NCI-H748 treated with DMSO at 0.1 percent for 48 hours (cell line): ENCODE results near the gene SHISAL2A.

ENCODE experiments used
- DNase-seq: peaks from one replicate; lab custom pipeline; 2025; lab: John Stamatoyannopoulos, UW

The SHISAL2A gene

DNA sequence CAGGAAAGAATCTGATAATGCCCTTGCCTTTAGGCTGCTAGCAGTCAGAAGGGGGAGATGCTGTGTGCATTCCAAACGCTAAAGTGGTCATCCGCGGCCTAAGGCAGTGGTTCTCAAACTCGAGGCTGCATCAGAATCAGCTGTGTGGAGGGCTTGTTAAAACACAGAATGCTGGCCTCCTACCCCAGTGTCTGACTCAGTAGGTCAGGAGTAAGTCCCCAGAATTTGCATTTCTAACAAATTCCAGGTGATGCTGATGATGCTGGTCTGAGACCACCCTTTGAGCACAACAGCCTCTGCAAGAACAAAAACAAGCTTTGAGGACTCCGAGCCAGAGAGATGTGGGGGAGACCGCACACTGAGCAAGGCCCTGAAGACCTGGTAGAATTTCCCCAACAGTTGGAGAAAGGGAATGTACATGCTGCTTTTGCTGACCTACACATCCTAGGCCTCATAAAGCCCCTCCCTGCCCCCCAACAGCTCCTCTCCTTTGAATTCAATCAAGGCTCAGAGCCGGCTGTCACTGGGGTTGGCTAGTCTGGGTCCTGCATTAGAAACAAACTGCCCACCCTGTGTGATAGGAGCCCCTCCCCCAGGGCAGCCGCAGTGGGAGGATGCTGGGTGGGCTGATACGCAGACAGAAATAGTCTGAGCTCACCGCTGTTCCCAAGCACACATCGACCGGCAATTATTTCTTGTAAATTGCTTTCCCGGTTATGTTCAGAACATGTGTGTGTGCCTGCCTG, 27.1 kb downstream of the SHISAL2A start:
- DNase-seq = no peak

- DNase-seq = no peak
Measured at GRCh38 chr1:52660807-52661206, 27.8 kb downstream of the SHISAL2A start.

DNA sequence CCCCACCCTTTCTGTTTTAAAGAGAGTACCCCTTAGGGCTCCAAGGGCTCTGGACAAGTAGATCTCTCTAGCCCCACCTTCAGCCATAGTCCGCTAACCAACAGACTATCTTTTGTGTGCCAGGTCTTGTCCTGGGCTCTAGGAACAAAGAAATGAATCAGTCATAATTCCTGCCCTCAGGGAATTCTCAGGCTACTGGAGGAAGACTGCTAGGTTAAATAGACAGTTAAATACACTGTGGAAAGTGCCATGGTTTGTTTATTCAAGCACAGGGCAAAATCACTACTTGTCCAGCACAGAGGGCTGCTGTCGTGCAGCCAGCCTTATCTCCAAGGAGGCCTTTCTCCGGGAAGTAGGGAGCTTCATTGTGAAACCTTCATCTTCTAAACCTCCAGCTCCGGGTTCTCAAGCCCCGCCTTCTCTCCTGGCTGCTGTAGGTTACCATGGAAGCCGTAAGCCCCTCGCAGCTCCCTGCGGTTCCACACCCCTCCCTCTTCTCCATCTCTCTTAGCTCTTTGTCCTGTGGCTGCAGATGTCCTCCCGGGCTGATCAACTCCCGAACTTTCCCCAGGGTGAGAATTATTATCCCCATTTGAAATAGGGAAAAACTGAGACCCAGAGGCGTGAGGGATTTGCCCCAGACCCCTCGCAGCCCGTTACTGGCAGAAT, 29.8 kb downstream of the SHISAL2A start:
- no peak for DNase-seq

DNA sequence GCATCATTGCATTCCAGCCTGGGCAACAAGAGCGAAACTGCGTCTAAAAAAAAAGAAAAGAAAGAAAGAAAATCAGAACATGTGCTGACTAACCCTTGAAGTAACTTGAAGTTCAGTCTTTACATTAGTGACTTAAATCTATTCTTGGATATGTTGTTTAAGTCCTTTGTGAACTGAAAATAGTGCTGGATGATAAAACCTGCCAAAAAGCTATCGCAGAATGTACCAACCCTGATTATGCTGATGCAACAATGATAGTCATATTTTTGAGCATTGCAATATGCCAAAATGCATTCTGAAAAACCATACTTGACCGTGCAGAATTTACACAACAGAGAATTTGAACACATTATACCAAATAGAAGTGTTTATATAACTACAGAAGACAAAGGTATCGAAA, 30.7 kb downstream of the SHISAL2A start:
- no peak for DNase-seq

DNA sequence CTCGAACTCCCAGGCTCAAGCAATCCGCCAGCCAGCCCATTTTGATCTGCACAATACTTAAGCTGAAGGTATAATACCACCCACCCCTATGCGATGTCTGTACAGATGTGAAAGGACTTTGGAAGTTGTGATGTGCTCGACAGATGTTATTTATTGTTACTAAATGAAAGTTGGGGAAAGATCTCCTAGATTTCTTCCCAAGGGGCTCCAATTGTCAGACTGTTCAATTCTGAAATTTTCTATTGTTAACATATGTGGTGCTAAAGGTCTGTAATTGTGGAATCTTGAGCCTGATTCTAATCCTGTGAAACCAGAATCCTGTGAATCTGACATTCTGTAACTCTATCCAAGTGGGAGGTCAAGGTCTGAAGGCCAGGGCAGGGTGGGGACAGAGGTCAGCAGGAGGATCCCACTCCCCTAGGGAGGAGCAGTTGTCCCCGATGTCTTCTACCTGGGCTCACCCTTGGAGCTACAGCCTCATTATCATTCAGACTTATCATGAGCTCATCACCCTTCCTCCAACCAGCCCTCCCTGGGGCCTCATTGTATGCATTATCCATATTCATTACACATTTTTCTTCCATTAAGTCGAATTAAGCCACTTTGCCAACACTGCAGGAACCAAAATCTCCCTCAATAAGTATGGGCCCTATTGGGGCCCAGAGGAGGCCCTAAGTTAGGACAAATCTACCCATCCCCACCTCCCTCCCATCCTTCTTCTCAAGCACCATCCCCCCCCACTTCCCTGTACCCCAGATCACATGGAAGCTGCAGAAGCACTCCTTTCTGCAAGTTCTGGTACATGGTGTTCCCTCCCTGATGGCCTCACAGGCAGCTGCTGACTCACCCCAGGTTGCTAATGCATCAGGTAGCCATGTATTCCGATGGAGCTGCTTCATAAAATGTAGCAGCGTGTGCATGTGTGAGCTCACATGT, 32.3 kb downstream of the SHISAL2A start:
- DNase-seq = no peak

- no peak for DNase-seq
Measured at GRCh38 chr1:52667290-52667689, 34.3 kb downstream of the SHISAL2A start.

DNA sequence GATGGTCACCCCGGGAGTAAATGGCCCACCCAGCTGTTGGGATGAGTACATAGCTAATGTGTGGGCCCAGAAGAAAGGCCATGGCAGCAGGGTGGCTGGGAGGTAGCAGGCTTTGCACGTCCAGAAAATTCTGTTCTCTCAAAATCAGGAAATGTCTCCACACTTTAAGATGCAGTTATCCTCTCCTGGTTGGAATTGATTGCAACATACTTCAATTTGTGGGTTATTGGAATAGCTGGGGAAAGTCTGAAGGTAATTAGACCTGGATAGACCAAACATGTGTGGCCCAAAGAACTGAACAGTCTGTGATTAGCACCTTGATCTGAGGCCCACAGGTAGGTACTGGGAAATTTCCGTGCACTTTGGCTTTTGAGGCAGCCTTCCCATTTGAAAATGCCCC, 35.0 kb downstream of the SHISAL2A start:
- no peak for DNase-seq

- DNase-seq = no peak
Measured at GRCh38 chr1:52668711-52669110, 35.7 kb downstream of the SHISAL2A start.

DNA sequence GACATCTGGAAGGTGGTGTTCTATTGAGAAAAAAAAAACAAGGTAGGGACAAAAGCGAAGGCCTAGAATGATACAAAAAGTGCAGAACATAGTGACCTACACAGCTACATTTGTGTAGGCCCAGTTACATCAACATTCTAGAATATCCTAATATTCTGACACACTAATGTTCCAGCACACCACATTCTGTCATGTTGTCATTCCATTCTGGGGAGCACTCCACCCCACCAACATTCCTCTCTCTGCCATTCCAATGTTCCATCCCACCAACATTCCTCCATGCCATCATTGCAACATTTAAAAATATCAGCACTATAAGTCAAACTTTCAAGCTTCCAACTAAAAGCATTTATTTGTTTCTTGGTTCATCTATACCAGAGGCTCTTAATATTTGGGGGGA, 36.7 kb downstream of the SHISAL2A start:
- no peak for DNase-seq

GRCh38 chr1:52670604-52671003, 37.6 kb downstream of the SHISAL2A start:
- DNase-seq = no peak

- DNase-seq = no peak
Measured at GRCh38 chr1:52672946-52673345, 40.0 kb downstream of the SHISAL2A start.

DNA sequence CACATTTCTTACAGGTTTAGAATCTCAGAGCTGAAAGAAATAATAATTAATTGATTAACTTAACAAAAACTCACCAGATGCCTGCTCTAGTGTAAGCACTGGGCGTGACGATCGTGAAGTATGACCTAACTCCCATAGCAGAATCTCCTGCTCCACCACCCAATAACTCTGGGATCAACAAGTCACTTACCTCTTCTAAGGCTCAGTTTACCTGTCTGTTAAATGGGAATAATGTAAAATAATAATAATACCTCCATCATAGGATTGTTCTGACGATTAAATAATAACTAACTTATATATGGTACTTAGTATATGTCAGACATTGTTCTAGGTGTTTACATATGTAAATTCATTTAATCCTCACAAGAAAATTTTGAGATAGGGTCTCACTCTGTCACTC, 40.5 kb downstream of the SHISAL2A start:
- no peak for DNase-seq

DNA sequence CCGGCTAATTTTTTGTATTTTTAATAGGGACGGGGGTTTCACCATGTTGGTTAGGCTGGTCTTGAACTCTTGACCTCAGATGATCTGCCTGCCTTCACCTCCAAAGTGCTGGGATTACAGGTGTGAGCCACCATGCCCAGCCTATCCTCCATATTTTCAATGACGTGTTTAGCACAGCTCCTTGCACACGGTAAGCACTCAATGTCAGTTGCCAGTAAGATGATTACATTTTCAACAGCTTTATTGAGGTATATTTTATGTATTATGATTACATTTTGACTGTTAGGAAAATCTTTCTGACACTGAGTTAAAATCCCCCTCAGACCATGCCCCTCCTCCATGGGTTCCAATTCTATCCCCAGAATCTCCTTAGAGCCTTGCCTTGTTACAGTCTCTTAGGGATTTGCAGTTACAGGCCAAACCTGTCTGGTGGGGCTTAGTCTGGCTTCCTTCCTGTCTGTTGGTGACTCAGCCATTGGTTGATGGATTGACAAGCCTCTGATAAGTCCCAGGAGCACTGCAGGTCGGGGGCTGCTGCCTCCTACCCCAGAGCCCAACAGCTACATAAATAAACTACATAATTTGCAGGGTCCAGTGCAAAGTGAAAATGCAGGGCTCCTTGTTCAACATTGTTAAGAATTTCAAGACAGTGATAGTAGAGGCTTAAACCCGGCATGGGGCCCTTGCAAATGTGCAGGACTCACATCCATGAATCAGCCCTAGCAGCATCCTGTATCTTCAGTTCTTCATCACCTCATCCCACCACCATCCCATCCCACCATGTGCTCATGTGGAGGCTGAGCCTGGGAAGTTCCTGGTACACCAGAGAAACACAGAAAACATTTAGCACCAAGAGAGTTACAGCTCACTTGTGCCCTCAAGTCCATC, 41.8 kb downstream of the SHISAL2A start:
- no peak for DNase-seq

DNA sequence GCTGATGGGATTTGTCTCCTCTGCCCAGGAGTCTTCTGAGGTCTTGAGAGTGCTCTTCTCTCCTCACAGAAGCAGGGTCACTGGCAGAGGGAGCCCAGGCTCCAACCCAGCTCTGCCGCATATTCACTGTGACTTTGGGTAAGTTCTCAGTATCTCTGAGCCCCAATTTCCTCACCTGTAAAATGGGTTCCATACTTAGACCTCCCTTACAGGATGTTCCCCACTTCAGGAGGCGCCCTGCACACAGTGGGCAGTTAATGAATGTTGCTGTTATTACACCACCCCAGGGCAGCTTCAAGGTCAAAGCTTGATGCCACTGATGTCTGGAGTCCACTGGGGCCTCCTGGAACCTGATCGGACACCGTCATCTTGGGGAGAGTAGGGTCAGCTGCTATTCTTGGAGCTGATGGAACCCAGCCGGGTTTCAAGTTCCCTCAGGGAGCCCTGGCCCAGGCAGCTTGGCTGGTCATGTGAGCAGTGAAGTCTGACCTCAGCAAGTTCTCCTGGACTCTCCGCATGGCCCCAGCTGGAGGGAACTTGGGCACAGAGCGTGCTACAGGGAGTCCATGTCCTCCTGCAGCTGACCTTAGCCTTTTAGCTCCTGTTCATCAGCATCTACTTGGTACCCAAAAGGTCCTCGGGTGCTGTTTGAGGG, 43.4 kb downstream of the SHISAL2A start:
- DNase-seq = no peak

- no peak for DNase-seq
Measured at GRCh38 chr1:52677076-52677806, 44.3 kb downstream of the SHISAL2A start.

DNA sequence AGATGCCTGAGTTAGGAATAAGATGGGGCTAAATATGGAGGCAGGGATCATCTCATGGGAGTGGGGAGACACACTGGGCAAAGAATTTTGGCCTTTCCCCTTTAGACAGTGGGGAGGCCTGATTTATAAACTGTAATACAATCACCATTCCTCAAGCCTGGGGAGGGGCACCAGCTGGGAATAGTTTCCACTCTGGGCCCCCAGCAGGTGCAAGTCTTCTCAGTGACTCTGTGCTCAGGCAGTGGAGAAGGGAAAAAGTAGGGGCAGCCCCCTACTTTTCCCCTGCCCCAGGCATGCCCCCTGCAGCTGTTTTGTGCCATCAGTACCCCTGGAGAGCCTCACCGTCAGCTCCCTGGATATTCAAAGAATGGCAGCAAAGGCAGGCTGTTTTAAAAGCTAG, 46.1 kb downstream of the SHISAL2A start:
- no peak for DNase-seq

- no peak for DNase-seq
Measured at GRCh38 chr1:52679498-52679897, 46.5 kb downstream of the SHISAL2A start.

DNA sequence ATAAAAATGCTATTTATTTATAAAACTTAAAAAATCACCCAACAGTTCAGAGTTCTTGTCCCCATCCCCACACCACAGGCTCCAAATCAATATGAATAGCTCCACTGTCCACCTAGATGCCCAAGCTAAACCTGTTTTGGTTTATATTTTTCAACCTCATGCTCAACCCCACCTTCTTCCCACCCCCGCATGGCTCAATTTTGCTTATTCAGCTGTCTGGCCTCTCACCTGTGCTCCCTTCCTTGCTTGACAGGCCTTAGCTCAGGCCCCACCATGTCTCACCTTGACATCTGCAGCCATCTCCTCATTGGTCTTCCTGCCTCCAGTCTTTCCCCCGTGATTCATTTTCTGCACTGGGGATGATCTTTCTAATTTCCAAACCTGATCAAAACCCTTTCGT, 47.4 kb downstream of the SHISAL2A start:
- DNase-seq = no peak

GRCh38 chr1:52681136-52681535, 48.2 kb downstream of the SHISAL2A start:
- DNase-seq = no peak

DNA sequence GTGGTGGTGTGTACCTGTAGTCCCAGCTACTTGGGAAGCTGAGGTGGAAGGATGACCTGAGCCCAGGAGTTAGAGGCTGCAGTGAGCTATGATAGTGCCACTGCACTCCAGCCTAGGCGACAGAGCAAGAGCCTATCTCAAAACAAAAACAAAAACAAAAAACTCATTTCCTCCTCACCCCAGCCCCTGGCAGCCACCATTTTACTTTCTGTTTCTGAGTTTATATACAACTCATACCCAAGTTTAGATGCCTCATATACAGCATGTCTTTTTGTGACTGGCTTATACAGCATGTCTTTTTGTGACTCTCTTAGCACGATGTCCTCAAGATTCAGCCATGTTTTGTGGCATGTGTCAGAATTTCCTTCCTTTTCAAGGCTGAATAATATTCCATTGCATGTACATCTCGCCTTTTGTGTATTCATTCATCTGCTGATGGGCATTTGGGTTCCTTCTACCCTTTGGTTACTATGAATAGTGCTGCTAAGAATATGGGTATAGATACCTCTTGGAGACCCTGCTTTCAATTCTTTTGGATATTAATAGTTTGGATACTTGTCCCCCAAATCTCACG, 50.5 kb downstream of the SHISAL2A start:
- DNase-seq = no peak
